Lower lobe of right lung (tissue), 2 donors: ENCODE data around the gene DOCK4. TPM values are rescaled to one million over a fixed set of nuclear protein-coding genes. Genes with fewer than 3 reads are reported as not detected.

Experiments
- ATAC-seq, 2 donors: fragments of 200-7000 bp; cut with Tn5 transposase; one replicate each; pipeline ENCODE4 v1.9.1; 2020 to 2022; ENCODE audit warnings: mild to moderate bottlenecking in 2 of 2, moderate library complexity in 2 of 2
- DNase-seq: peaks from one replicate; pipeline ENCODE4 v3.0.0-alpha.2; 2020
- H3K27ac ChIP-seq: fragments of 200-600 bp; one replicate; pipeline ENCODE4 v1.8.0; 2022
- H3K27me3 ChIP-seq: fragments of 200-600 bp; one replicate; pipeline ENCODE4 v1.8.0; 2022; ENCODE audit warnings: low read depth
- H3K36me3 ChIP-seq: fragments of 200-600 bp; one replicate; pipeline ENCODE4 v1.8.0; 2022; ENCODE audit warnings: mild to moderate bottlenecking
- H3K4me1 ChIP-seq: fragments of 200-600 bp; one replicate; pipeline ENCODE4 v1.8.0; 2022
- H3K4me3 ChIP-seq: fragments of 200-600 bp; one replicate; pipeline ENCODE4 v1.8.0; 2022; ENCODE audit warnings: mild to moderate bottlenecking
- H3K9me3 ChIP-seq: fragments of 200-600 bp; one replicate; pipeline ENCODE4 v1.8.0; 2022
- CTCF ChIP-seq: fragments of 200-600 bp; IDR thresholded peaks from one replicate; pipeline ENCODE4 v1.8.0; 2022; ENCODE audit warnings: antibody characterized with exemption, mild to moderate bottlenecking
- intact Hi-C: fragments of 100-400 bp; cut with DNase I; formaldehyde crosslinking; loops from one replicate; pipeline ENCODE4 v1.11.0; 2022
- total RNA-seq: library from RNA; stranded (reverse); fragmentation: NEBNext Ultra II Directional; extraction: Animal tissue kit (Norgen Biotek cat#: 25700); gene quantifications from one replicate; pipeline ENCODE4 v1.2.1, GENCODE V29; 2021
- donor health status: DM: no; HTN: yes; CAD: no; lungs with severe emphysema.

Gene DOCK4
- total RNA-seq, 1 donor from 2014 or later = 78.5 TPM

- Histone ChIP-seq H3K27me3 (no peaks in the 10 kb centered on the region), H3K36me3 (peaks cover 35% of the 10 kb centered on the region), H3K4me3 (no peak overlapping the region), H3K9me3 (no peaks in the 10 kb centered on the region), H3K27ac (no peak overlapping the region), H3K4me1 (no peaks in the 10 kb centered on the region)
- no peak for TF ChIP-seq CTCF
- intact Hi-C loops = no loop called here
- ATAC-seq (no peak), DNase-seq (no peak)
Measured at GRCh38 chr7:111750878-111751277, 455.3 kb downstream of the DOCK4 start.

GRCh38 chr7:111750228-111750627, 456.0 kb downstream of the DOCK4 start:
- Histone ChIP-seq H3K27me3 (no peaks in the 10 kb centered on the region), H3K27ac (no peak overlapping the region), H3K4me3 (no peak overlapping the region), H3K9me3 (no peaks in the 10 kb centered on the region), H3K4me1 (no peaks in the 10 kb centered on the region), H3K36me3 (peaks cover 32% of the 10 kb centered on the region)
- ATAC-seq (no peak), DNase-seq (no peak)
- no peak for TF ChIP-seq CTCF
- intact Hi-C loops = no loop called here

GRCh38 chr7:111749625-111750024, 456.6 kb downstream of the DOCK4 start:
- H3K9me3 ChIP-seq = no peaks in the 10 kb centered on the region
- TF ChIP-seq CTCF = no peak
- ATAC-seq (no peak), DNase-seq (no peak)
- peaks cover 30% of the 10 kb centered on the region for H3K36me3 ChIP-seq
- intact Hi-C loops = no loop called here
- no peak overlapping the region for H3K27ac ChIP-seq
- no peaks in the 10 kb centered on the region for H3K4me1 ChIP-seq
- H3K4me3 ChIP-seq = no peak overlapping the region
- no peaks in the 10 kb centered on the region for H3K27me3 ChIP-seq

GRCh38 chr7:111747718-111748117, 458.5 kb downstream of the DOCK4 start:
- Histone ChIP-seq H3K4me1 (no peaks in the 10 kb centered on the region), H3K9me3 (no peaks in the 10 kb centered on the region), H3K36me3 (peaks cover 29% of the 10 kb centered on the region), H3K27me3 (no peaks in the 10 kb centered on the region), H3K4me3 (no peak overlapping the region), H3K27ac (no peak overlapping the region)
- ATAC-seq (no peak), DNase-seq (no peak)
- no peak for TF ChIP-seq CTCF
- intact Hi-C loops = no loop called here

- intact Hi-C loops = no loop called here
- Histone ChIP-seq H3K36me3 (peaks cover 37% of the 10 kb centered on the region), H3K4me3 (no peak overlapping the region), H3K27ac (no peak overlapping the region), H3K4me1 (no peaks in the 10 kb centered on the region), H3K27me3 (no peaks in the 10 kb centered on the region), H3K9me3 (no peaks in the 10 kb centered on the region)
- ATAC-seq (no peak), DNase-seq (no peak)
- no peak for TF ChIP-seq CTCF
Measured at GRCh38 chr7:111746950-111747349, 459.2 kb downstream of the DOCK4 start.
